ENCODE results near the gene TIAL1. TPM values are rescaled to one million over a fixed set of nuclear protein-coding genes. Genes with fewer than 3 reads are reported as not detected.
A peak's percentile ranks its signal among the peaks of the same experiment; 100 is the strongest.

The TIAL1 gene
- total RNA-seq, 2 experiments from 2014 or later = 159 to 174 TPM

DNA sequence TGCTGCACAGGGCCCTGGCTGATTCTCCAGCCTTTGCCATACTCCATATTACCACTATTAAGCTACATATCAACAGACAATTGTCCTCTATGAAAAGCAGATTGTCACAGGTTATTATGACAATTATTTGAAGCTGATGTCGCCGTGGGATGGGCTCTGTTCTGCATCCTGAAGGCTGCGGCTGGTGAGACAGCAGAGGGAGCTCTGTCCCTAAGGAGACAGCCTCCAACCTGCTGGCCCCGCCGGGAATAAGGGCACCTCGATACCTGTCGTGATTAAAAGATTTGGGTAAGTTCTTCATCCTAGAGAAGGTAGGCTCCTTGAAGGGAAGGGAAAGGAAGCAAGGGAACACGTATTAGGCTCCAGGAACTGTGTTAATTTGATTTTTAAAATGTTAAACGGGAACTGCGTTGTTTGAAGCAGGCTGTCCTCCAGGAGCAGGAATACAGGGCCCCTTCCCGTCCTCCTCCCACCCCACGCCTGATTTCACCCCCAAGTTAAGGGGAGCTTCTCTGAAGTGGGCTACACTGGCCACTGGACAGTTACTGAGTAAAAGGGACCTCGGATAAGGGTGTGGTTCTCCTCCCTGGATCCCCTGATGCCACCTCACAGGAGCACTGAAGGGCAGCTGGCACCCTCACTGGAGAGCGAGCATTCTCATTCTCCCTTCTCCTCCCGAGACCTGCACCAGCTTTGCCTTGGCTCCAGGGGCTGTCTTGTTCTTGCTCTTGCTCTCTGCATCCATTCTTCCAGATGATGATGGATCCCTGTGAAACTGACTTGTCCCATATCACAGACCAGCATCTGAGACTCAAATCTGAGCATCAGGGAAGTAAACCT is 11.8 kb upstream of the TIAL1 start:
- no peak overlapping the region for H3K27ac Mint-ChIP-seq
- peak; percentile 63 for ATAC-seq (ENCODE audit: poor library complexity)

DNA sequence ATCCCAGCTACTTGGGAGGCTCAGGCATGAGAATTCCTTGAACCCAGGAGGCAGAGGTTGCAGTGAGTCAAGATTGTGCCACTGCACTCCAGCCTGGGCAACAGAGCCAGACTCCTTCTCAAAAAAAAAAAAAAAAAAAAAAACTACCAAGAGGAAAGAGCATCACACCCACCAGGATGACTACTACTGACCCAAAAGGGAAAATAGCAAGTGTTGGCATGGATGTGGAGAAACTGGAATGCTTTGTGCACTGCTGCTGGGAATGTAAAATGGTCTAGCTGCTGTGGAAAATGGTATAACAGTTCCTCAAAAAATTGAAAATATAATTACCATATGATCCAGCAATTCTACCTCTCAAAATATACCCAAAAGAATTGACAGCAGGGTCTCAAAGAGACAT is 7.7 kb upstream of the TIAL1 start:
- ChIA-PET POLR2A (no interaction called here), CTCF (interaction anchor here (0.7 kb wide), 1 partner anchor 13 kb away, joined by 4 read pairs; no protein-coding TSS in a partner anchor)
- no peaks in the 10 kb centered on the region for H3K27me3 ChIP-seq (ENCODE audit: control insufficient read depth in 1 of 2, insufficient read depth in 2 of 2, low read length in 2 of 2)
- no peaks in the 10 kb centered on the region for H3K36me3 ChIP-seq (ENCODE audit: insufficient read depth, low read length)
- no peak for ATAC-seq (ENCODE audit: poor library complexity)
- H3K4me3 Mint-ChIP-seq = no peak overlapping the region
- no peak overlapping the region for H3K27ac Mint-ChIP-seq
- no peaks in the 10 kb centered on the region for H3K9me3 Mint-ChIP-seq
- H3K4me1 Mint-ChIP-seq (ENCODE audit: low read depth) = peaks cover 10% of the 10 kb centered on the region
- H3K9me3 ChIP-seq (ENCODE audit: control insufficient read depth in 1 of 2, insufficient read depth in 1 of 2, low read length in 2 of 2) = no peaks in the 10 kb centered on the region
- no peak overlapping the region for H3K27ac ChIP-seq (ENCODE audit: low read depth in 1 of 2, low read length in 2 of 2)
- no peaks in the 10 kb centered on the region for H3K36me3 Mint-ChIP-seq (ENCODE audit: low read depth)
- H3K4me3 ChIP-seq (ENCODE audit: low read length) = no peak overlapping the region
- TF ChIP-seq, protein P1, sequence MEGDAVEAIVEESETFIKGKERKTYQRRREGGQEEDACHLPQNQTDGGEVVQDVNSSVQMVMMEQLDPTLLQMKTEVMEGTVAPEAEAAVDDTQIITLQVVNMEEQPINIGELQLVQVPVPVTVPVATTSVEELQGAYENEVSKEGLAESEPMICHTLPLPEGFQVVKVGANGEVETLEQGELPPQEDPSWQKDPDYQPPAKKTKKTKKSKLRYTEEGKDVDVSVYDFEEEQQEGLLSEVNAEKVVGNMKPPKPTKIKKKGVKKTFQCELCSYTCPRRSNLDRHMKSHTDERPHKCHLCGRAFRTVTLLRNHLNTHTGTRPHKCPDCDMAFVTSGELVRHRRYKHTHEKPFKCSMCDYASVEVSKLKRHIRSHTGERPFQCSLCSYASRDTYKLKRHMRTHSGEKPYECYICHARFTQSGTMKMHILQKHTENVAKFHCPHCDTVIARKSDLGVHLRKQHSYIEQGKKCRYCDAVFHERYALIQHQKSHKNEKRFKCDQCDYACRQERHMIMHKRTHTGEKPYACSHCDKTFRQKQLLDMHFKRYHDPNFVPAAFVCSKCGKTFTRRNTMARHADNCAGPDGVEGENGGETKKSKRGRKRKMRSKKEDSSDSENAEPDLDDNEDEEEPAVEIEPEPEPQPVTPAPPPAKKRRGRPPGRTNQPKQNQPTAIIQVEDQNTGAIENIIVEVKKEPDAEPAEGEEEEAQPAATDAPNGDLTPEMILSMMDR (IDR thresholded peaks at IDR 0.05) = no peak
- peaks cover 6% of the 10 kb centered on the region for H3K4me1 ChIP-seq (ENCODE audit: insufficient read depth, low read length)
- DNase-seq = no peak
- intact Hi-C loops (cut with DNase I, micrococcal nuclease) = loop anchor here in 1 of 2 experiments (5.0 kb wide), 1 partner anchor 397 kb away; the partner anchor contains the start of gene GRK5
- no peaks in the 10 kb centered on the region for H3K27me3 Mint-ChIP-seq

More for the DNA sequence above, 11.8 kb upstream of the TIAL1 start:
- Histone ChIP-seq H3K36me3 (ENCODE audit: insufficient read depth, low read length) (no peaks in the 10 kb centered on the region), H3K9me3 (ENCODE audit: control insufficient read depth in 1 of 2, insufficient read depth in 1 of 2, low read length in 2 of 2) (no peaks in the 10 kb centered on the region), H3K27me3 (ENCODE audit: control insufficient read depth in 1 of 2, insufficient read depth in 2 of 2, low read length in 2 of 2) (no peaks in the 10 kb centered on the region), H3K4me3 (ENCODE audit: low read length) (no peak overlapping the region), H3K27ac (ENCODE audit: low read depth in 1 of 2, low read length in 2 of 2) (no peak overlapping the region), H3K4me1 (ENCODE audit: insufficient read depth, low read length) (peaks cover 6% of the 10 kb centered on the region)
- ChIA-PET POLR2A (interaction anchor here (0.9 to 1.3 kb wide), 4 partner anchors 32 to 78 kb away, joined by 3 to 5 read pairs (median 3); partner anchors contain the start of gene BAG3), CTCF (interaction anchor here (1.0 to 1.5 kb wide), 3 partner anchors 34 to 251 kb away, joined by 3 to 5 read pairs (median 5); no protein-coding TSS in a partner anchor)
- no peaks in the 10 kb centered on the region for H3K36me3 Mint-ChIP-seq (ENCODE audit: low read depth)
- no peaks in the 10 kb centered on the region for H3K9me3 Mint-ChIP-seq
- no peaks in the 10 kb centered on the region for H3K27me3 Mint-ChIP-seq
- TF ChIP-seq, protein P1 (IDR thresholded peaks at IDR 0.05) = peak; percentile 54
- peak in 12 of 14 experiments; percentile 11 to 66 (median 34) for DNase-seq
- intact Hi-C loops (cut with DNase I, micrococcal nuclease) = loop anchor here in 1 of 2 experiments (1.0 to 2.0 kb wide), 2 partner anchors 78 to 251 kb away; no protein-coding TSS in a partner anchor
- H3K4me1 Mint-ChIP-seq (ENCODE audit: low read depth) = no peaks in the 10 kb centered on the region
- no peak overlapping the region for H3K4me3 Mint-ChIP-seq

DNA sequence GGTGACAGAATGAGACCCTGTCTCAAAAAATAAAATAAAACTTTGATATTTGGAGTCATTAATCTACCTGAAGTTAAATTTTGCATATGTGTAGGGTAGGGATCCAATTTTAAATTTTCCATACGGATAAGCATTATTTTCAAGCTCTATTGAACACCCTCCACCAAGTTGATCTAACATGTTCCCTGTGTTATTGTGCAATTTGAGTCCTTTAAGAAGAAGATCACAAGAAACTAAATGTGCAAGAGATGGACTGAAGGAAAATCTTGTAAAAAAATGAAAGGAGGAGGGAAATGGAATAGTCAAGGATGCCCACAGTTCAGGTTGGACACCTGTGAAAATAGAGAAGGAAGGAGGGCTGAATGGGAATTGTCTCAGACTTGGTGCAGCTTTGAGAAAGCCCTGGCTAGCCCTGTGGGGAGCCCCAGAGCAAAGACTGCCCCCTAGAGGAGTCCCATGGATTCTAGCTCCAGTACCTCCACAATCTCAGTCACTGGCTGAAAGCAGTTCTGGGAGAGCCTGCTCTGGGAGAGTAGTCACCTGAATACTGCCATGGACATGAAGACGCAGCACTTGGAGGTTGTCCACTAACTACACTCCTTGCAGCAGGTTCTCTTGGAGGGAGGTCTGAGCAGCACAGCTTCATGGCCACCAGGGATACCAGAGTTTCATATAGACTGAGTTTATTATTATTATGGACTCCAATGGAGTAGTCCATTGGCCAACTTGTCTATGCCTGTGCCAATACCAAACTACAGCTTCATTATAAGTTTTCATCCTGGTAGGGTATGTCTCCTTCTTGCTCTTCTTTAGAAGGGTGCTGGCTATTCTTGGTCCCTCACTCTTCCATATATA is 5.7 kb upstream of the TIAL1 start:
- ChIA-PET CTCF (interaction anchor here (0.5 to 1.5 kb wide), 14 partner anchors 11 to 396 kb away, joined by 3 to 10 read pairs (median 3); partner anchors contain the start of genes GRK5 and INPP5F), POLR2A (interaction anchor here (0.7 to 1.1 kb wide), 2 partner anchors 51 to 60 kb away, joined by 3 read pairs; partner anchors contain the start of gene RGS10)
- intact Hi-C loops (cut with DNase I, micrococcal nuclease) = loop anchor here in 1 of 2 experiments (5.0 kb wide), 1 partner anchor 395 kb away; the partner anchor contains the start of gene GRK5
- H3K9me3 ChIP-seq (ENCODE audit: control insufficient read depth in 1 of 2, insufficient read depth in 1 of 2, low read length in 2 of 2) = no peaks in the 10 kb centered on the region
- no peaks in the 10 kb centered on the region for H3K27me3 ChIP-seq (ENCODE audit: control insufficient read depth in 1 of 2, insufficient read depth in 2 of 2, low read length in 2 of 2)
- no peaks in the 10 kb centered on the region for H3K36me3 Mint-ChIP-seq (ENCODE audit: low read depth)
- no peaks in the 10 kb centered on the region for H3K27me3 Mint-ChIP-seq
- ATAC-seq (ENCODE audit: poor library complexity) (peak; percentile 68), DNase-seq (peak in 8 of 14 experiments; percentile 4 to 65 (median 29))
- H3K4me1 Mint-ChIP-seq (ENCODE audit: low read depth) = peaks cover 21% of the 10 kb centered on the region
- no peak overlapping the region for H3K4me3 ChIP-seq (ENCODE audit: low read length)
- H3K9me3 Mint-ChIP-seq = no peaks in the 10 kb centered on the region
- H3K27ac Mint-ChIP-seq = no peak overlapping the region
- TF ChIP-seq, protein P1 (IDR thresholded peaks at IDR 0.05) = peak; percentile 48
- H3K27ac ChIP-seq (ENCODE audit: low read depth in 1 of 2, low read length in 2 of 2) = no peak overlapping the region
- no peak overlapping the region for H3K4me3 Mint-ChIP-seq
- no peaks in the 10 kb centered on the region for H3K36me3 ChIP-seq (ENCODE audit: insufficient read depth, low read length)
- peaks cover 5% of the 10 kb centered on the region for H3K4me1 ChIP-seq (ENCODE audit: insufficient read depth, low read length)

All from CD4-positive, alpha-beta T cell (primary cell).